Neutrophil (primary cell): ENCODE data around the gene GRIP2.
A peak's percentile ranks its signal among the peaks of the same experiment; 100 is the strongest.

Source experiments
- H3K27ac ChIP-seq: fragments of 200-600 bp; sonication (generic); 2 replicates; pipeline ENCODE4 v1.5.1; 2016; ENCODE audit warnings: mild to moderate bottlenecking, moderate library complexity
- H3K27me3 ChIP-seq: fragments of 200-600 bp; sonication (generic); 2 replicates; pipeline ENCODE4 v1.6.0; 2016; ENCODE audit warnings: mild to moderate bottlenecking
- H3K36me3 ChIP-seq: fragments of 200-600 bp; sonication (generic); 2 replicates; pipeline ENCODE4 v1.5.1; 2017
- H3K4me1 ChIP-seq, 2 experiments: fragments of 200-600 bp in 1 of 2; sonication (generic) in 1 of 2; 1 replicate in 1 of 2; 2 replicates in 1 of 2; pipeline versions ENCODE4 v1.5.1 to v1.6.1; 2013 to 2016; ENCODE audit warnings: low read depth in 1 of 2, low read length in 1 of 2, mild to moderate bottlenecking in 1 of 2, moderate library complexity in 1 of 2; ENCODE audit not compliant: control insufficient read depth in 1 of 2, insufficient read depth in 1 of 2
- H3K4me3 ChIP-seq, 2 experiments: fragments of 200-600 bp in 1 of 2; sonication (generic) in 1 of 2; 1 replicate in 1 of 2; 2 replicates in 1 of 2; pipeline ENCODE4 v1.5.1; 2013 to 2016; ENCODE audit warnings: low read depth in 1 of 2, low read length in 1 of 2, mild to moderate bottlenecking in 1 of 2, moderate library complexity in 1 of 2
- H3K9me3 ChIP-seq: fragments of 200-600 bp; sonication (generic); 2 replicates; pipeline ENCODE4 v1.5.1; 2016
- CTCF ChIP-seq: fragments of 200-600 bp; sonication (generic); IDR thresholded peaks from 2 replicates; pipeline ENCODE4 v1.5.1; 2016; ENCODE audit warnings: antibody characterized with exemption

Gene GRIP2

GRCh38 chr3:14492948-14493881 is 46.9 kb downstream of the GRIP2 start:
- TF ChIP-seq CTCF = no peak

GRCh38 chr3:14491396-14492190 is 48.5 kb downstream of the GRIP2 start:
- Histone ChIP-seq H3K36me3 (peaks cover 58% of the 10 kb centered on the region), H3K27me3 (no peaks in the 10 kb centered on the region), H3K4me1 (no peaks in the 10 kb centered on the region), H3K4me3 (no peak overlapping the region), H3K9me3 (no peaks in the 10 kb centered on the region), H3K27ac (no peak overlapping the region)
- TF ChIP-seq CTCF = no peak

More at GRCh38 chr3:14492948-14493881, 46.9 kb downstream of the GRIP2 start:
- Histone ChIP-seq H3K27ac (no peak overlapping the region), H3K9me3 (no peaks in the 10 kb centered on the region), H3K27me3 (peaks cover 12% of the 10 kb centered on the region), H3K4me3 (no peak overlapping the region), H3K36me3 (peaks cover 42% of the 10 kb centered on the region), H3K4me1 (no peaks in the 10 kb centered on the region)

GRCh38 chr3:14490831-14491230 is 49.3 kb downstream of the GRIP2 start:
- no peak overlapping the region for H3K4me3 ChIP-seq
- H3K36me3 ChIP-seq = peaks cover 65% of the 10 kb centered on the region
- peak overlapping the region; percentile 54 for H3K27ac ChIP-seq
- no peaks in the 10 kb centered on the region for H3K27me3 ChIP-seq
- H3K4me1 ChIP-seq = no peaks in the 10 kb centered on the region
- H3K9me3 ChIP-seq = no peaks in the 10 kb centered on the region
- no peak for TF ChIP-seq CTCF

DNA sequence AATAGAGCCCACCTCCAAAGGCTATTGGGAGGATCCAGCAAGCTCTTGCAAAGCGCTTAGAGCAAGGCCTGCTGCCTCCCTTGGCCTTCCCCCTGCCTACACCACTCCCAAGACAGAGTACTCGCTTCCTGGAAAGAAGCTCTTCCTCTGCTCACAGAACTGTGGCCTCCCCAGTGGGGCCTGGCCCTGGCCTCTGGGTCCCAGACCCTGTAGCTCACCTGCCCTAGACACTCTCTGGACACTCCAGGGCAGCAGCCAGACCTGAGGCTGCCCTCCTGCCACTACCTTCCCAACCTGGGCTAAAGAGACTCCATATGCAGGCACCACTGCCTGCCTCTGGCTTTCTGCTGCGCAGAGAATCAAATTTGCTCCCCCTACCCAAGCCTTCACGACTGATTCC is 49.9 kb downstream of the GRIP2 start:
- Histone ChIP-seq H3K27ac (peak overlapping the region; percentile 54), H3K4me3 (no peak overlapping the region), H3K27me3 (no peaks in the 10 kb centered on the region), H3K36me3 (peaks cover 71% of the 10 kb centered on the region), H3K4me1 (no peaks in the 10 kb centered on the region), H3K9me3 (no peaks in the 10 kb centered on the region)
- no peak for TF ChIP-seq CTCF

- Histone ChIP-seq H3K4me1 (no peaks in the 10 kb centered on the region), H3K9me3 (no peaks in the 10 kb centered on the region), H3K36me3 (peaks cover 77% of the 10 kb centered on the region), H3K4me3 (no peak overlapping the region), H3K27ac (no peak overlapping the region), H3K27me3 (no peaks in the 10 kb centered on the region)
- no peak for TF ChIP-seq CTCF
Observed at GRCh38 chr3:14489641-14490040, 50.5 kb downstream of the GRIP2 start.
